Measurements from ENCODE around the gene NOS1AP. TPM values are rescaled to one million over a fixed set of nuclear protein-coding genes. Genes with fewer than 3 reads are reported as not detected.

Gene NOS1AP
- total and polyA plus RNA-seq, 2 donors (not counting 3 experiments of a cell fraction or from before 2014, with no cell fraction given): 1.3 to 5.4 TPM

GRCh38 chr1:162298266-162298665 lies 228.8 kb downstream of the NOS1AP start:
- Histone ChIP-seq H3K9me1 (replicated peaks; ENCODE audit: control insufficient read depth, extremely low read depth, insufficient read depth, low read length) (no peaks in the 10 kb centered on the region), H3K9me3 (replicated peaks; ENCODE audit: control insufficient read depth, insufficient read depth, low read length) (no peaks in the 10 kb centered on the region), H3K79me2 (ENCODE audit: control insufficient read depth, insufficient read depth, low read length) (no peaks in the 10 kb centered on the region), H3K27ac (ENCODE audit: insufficient read depth, low read depth, low read length) (no peak overlapping the region), H3K4me1 (ENCODE audit: control insufficient read depth, extremely low read depth, insufficient read depth, low read length) (peaks cover 10% of the 10 kb centered on the region), H3K4me3 (replicated peaks in 1 of 3; ENCODE audit: insufficient read depth in 1 of 3, low read depth in 1 of 3, low read length in 3 of 3) (no peak overlapping the region), H3K9ac (replicated peaks; ENCODE audit: extremely low read depth, insufficient read depth, low read length) (no peak overlapping the region), H4K20me1 (replicated peaks; ENCODE audit: control insufficient read depth, extremely low read depth, insufficient read depth, low read length) (no peaks in the 10 kb centered on the region), H2AFZ (ENCODE audit: low read depth, low read length) (no peak overlapping the region), H3K27me3 (ENCODE audit: control insufficient read depth in 2 of 2, insufficient read depth in 2 of 2, low read length in 2 of 2) (no peaks in the 10 kb centered on the region), H3K4me2 (ENCODE audit: insufficient read depth, low read length) (no peak overlapping the region), H3K36me3 (ENCODE audit: control insufficient read depth in 2 of 2, extremely low read depth in 1 of 2, insufficient read depth in 2 of 2, low read length in 2 of 2) (no peaks in the 10 kb centered on the region)
- ChIA-PET CTCF (interaction anchor here (1.0 to 1.1 kb wide), 2 partner anchors 59 to 242 kb away, joined by 3 read pairs; no protein-coding TSS in a partner anchor), POLR2A (no interaction called here)
- intact Hi-C loops (cut with micrococcal nuclease): no loop called here
- no peak for DNase-seq (ENCODE audit: low read depth, low spot score)
- TF ChIP-seq FOS (IDR thresholded peaks at IDR 0.05; ENCODE audit: borderline replicate concordance, insufficient read depth, low read length): no peak
- TF ChIP-seq POLR2AphosphoS5 (IDR thresholded peaks at IDR 0.05; ENCODE audit: insufficient read depth, low read depth, low read length): no peak
- no peak for TF ChIP-seq MYC (IDR thresholded peaks at IDR 0.05; ENCODE audit: low read depth, low read length)
- TF ChIP-seq JUN (IDR thresholded peaks at IDR 0.05; ENCODE audit: borderline replicate concordance, insufficient read depth, insufficient read length, low read depth): no peak
- no peak for TF ChIP-seq GATA2 (IDR thresholded peaks at IDR 0.05; ENCODE audit: insufficient read depth, insufficient read length, low read depth, low read length)
- no peak for TF ChIP-seq EZH2 (IDR thresholded peaks at IDR 0.05; ENCODE audit: borderline replicate concordance, low read depth, low read length, severe bottlenecking)
- TF ChIP-seq, protein P1, sequence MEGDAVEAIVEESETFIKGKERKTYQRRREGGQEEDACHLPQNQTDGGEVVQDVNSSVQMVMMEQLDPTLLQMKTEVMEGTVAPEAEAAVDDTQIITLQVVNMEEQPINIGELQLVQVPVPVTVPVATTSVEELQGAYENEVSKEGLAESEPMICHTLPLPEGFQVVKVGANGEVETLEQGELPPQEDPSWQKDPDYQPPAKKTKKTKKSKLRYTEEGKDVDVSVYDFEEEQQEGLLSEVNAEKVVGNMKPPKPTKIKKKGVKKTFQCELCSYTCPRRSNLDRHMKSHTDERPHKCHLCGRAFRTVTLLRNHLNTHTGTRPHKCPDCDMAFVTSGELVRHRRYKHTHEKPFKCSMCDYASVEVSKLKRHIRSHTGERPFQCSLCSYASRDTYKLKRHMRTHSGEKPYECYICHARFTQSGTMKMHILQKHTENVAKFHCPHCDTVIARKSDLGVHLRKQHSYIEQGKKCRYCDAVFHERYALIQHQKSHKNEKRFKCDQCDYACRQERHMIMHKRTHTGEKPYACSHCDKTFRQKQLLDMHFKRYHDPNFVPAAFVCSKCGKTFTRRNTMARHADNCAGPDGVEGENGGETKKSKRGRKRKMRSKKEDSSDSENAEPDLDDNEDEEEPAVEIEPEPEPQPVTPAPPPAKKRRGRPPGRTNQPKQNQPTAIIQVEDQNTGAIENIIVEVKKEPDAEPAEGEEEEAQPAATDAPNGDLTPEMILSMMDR (IDR thresholded peaks at IDR 0.05; ENCODE audit: extremely low read depth in 1 of 2, insufficient read depth in 1 of 2, low read depth in 1 of 2, low read length in 2 of 2): no peak
- TF ChIP-seq POLR2A (IDR thresholded peaks at IDR 0.05; ENCODE audit: low read depth, low read length): no peak
- TF ChIP-seq MAX (IDR thresholded peaks at IDR 0.05; ENCODE audit: insufficient read depth, insufficient read length): no peak
- dilution Hi-C loops (cut with MboI; ENCODE audit: extremely low pct_ligation_motif_present, low sequenced_read_pairs): no loop called here
- FAIRE-seq: no peak
- BruUV-seq (replicated peaks): no TSS peak
